WTC11 (cell line): Measurements from ENCODE around the gene HOXD12.

Experiments used
- FOXJ3 ChIP-seq: sonication (generic); formaldehyde crosslinking; IDR thresholded peaks from 2 replicates; pipeline ENCODE4 v1.9.0; 2021; ENCODE audit warnings: missing genetic modification reagents, mild to moderate bottlenecking, borderline replicate concordance
- NR3C1 ChIP-seq: sonication (generic); formaldehyde crosslinking; conservative IDR thresholded peaks from 2 replicates; pipeline ENCODE4 v1.8.1; 2023; ENCODE audit warnings: low read depth, mild to moderate bottlenecking, missing genetic modification reagents
- RELA ChIP-seq: sonication (generic); formaldehyde crosslinking; IDR thresholded peaks from 2 replicates; pipeline ENCODE4 v1.8.1; 2022; ENCODE audit warnings: missing genetic modification reagents, mild to moderate bottlenecking, borderline replicate concordance
- TF ChIP-seq, protein P1 (sequence below): fragments of 200-600 bp; IDR thresholded peaks from 2 replicates; pipeline ENCODE4 v1.8.0; 2022; ENCODE audit warnings: antibody characterized with exemption
- TF ChIP-seq, protein P2 (sequence below): sonication (generic); formaldehyde crosslinking; IDR thresholded peaks from 2 replicates; pipeline ENCODE4 v1.8.1; 2023; ENCODE audit warnings: mild to moderate bottlenecking, missing genetic modification reagents, moderate library complexity
- TF ChIP-seq, protein P3 (sequence below): sonication (generic); formaldehyde crosslinking; IDR thresholded peaks from 2 replicates; pipeline ENCODE4 v1.8.1; 2022; ENCODE audit warnings: low read depth, missing genetic modification reagents, borderline replicate concordance

DNA sequence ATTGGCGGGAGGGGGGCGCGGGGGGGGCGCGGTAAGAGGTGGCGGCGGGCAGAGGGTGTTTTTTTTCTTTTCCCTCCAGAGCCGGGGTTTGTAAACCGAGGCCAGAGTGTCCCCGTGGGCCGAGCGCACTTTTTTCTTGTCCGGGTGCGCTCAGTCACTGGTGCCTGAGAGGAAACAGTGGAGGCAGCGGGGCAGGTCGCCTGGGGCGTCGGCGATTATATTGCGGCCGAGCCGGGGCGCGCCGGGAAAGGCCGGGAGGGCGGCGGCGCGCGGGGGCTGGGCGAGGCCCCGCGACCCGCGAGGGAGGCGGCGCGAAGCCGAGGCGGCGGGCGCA, 30.2 kb downstream of the HOXD12 start:
- TF ChIP-seq, protein P1, sequence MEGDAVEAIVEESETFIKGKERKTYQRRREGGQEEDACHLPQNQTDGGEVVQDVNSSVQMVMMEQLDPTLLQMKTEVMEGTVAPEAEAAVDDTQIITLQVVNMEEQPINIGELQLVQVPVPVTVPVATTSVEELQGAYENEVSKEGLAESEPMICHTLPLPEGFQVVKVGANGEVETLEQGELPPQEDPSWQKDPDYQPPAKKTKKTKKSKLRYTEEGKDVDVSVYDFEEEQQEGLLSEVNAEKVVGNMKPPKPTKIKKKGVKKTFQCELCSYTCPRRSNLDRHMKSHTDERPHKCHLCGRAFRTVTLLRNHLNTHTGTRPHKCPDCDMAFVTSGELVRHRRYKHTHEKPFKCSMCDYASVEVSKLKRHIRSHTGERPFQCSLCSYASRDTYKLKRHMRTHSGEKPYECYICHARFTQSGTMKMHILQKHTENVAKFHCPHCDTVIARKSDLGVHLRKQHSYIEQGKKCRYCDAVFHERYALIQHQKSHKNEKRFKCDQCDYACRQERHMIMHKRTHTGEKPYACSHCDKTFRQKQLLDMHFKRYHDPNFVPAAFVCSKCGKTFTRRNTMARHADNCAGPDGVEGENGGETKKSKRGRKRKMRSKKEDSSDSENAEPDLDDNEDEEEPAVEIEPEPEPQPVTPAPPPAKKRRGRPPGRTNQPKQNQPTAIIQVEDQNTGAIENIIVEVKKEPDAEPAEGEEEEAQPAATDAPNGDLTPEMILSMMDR = no peak
- TF ChIP-seq, protein P2, sequence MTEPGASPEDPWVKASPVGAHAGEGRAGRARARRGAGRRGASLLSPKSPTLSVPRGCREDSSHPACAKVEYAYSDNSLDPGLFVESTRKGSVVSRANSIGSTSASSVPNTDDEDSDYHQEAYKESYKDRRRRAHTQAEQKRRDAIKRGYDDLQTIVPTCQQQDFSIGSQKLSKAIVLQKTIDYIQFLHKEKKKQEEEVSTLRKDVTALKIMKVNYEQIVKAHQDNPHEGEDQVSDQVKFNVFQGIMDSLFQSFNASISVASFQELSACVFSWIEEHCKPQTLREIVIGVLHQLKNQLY (CRISPR knock-in tag) = no peak
- TF ChIP-seq RELA (CRISPR knock-in tag) (no peak), FOXJ3 (CRISPR knock-in tag) (no peak), NR3C1 (CRISPR knock-in tag) (no peak)
- TF ChIP-seq, protein P3, sequence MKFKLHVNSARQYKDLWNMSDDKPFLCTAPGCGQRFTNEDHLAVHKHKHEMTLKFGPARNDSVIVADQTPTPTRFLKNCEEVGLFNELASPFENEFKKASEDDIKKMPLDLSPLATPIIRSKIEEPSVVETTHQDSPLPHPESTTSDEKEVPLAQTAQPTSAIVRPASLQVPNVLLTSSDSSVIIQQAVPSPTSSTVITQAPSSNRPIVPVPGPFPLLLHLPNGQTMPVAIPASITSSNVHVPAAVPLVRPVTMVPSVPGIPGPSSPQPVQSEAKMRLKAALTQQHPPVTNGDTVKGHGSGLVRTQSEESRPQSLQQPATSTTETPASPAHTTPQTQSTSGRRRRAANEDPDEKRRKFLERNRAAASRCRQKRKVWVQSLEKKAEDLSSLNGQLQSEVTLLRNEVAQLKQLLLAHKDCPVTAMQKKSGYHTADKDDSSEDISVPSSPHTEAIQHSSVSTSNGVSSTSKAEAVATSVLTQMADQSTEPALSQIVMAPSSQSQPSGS (CRISPR knock-in tag) = no peak
